ENCODE data around the gene BSND.

DNA sequence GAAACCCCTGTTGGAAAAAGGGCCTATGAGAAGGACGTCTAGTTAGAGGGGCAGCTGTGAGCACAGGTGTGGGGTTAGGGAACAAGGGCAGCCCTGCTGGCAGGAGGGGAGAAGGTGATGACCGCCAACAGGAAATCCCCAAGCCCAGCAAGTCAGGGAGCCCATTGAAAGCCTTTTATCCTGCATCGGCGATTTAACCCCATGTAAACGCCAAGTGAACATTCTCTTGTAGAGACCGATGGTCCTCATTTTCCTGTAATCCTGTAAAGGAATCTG lies 1.1 kb upstream of the BSND start:
- TF ChIP-seq POLR2A (IDR thresholded peaks at IDR 0.05) (no peak), CTCF (IDR thresholded peaks at IDR 0.05) (no peak)
